GM23248 (cell line): Measurements from ENCODE around the gene MINDY4. TPM values are rescaled to one million over a fixed set of nuclear protein-coding genes. Genes with fewer than 3 reads are reported as not detected.

Experiments
- DNase-seq: peaks from one replicate; pipeline ENCODE4 v3.0.0-alpha.2; 2015
- H2AFZ ChIP-seq: fragments of 200-600 bp; sonication (generic); 2 replicates; pipeline ENCODE4 v1.6.1; 2016; ENCODE audit warnings: antibody characterized with exemption
- H3F3A ChIP-seq: fragments of 200-600 bp; sonication (generic); 2 replicates; pipeline ENCODE4 v1.6.1; 2016; ENCODE audit warnings: mild to moderate bottlenecking, antibody characterized with exemption, mixed run types; ENCODE audit not compliant: insufficient read depth
- H3K27ac ChIP-seq: fragments of 200-600 bp; sonication (generic); 2 replicates; pipeline ENCODE4 v1.5.1; 2016; ENCODE audit warnings: mild to moderate bottlenecking
- H3K27me3 ChIP-seq: fragments of 200-600 bp; sonication (generic); replicated peaks from 2 replicates; pipeline ENCODE4 v1.6.1; 2016; ENCODE audit warnings: mild to moderate bottlenecking; ENCODE audit not compliant: insufficient read depth
- H3K36me3 ChIP-seq: fragments of 200-600 bp; sonication (generic); 2 replicates; pipeline ENCODE4 v1.6.1; 2016; ENCODE audit warnings: low read depth, mild to moderate bottlenecking
- H3K4me1 ChIP-seq: fragments of 200-600 bp; sonication (generic); 2 replicates; pipeline ENCODE4 v1.6.1; 2016; ENCODE audit warnings: mild to moderate bottlenecking; ENCODE audit not compliant: insufficient read depth
- H3K4me2 ChIP-seq: fragments of 200-600 bp; sonication (generic); one replicate; pipeline ENCODE4 v1.6.1; 2016; ENCODE audit warnings: mild to moderate bottlenecking; ENCODE audit not compliant: unreplicated experiment
- H3K4me3 ChIP-seq: fragments of 200-600 bp; sonication (generic); 2 replicates; pipeline ENCODE4 v1.5.1; 2016; ENCODE audit warnings: mild to moderate bottlenecking
- H3K79me2 ChIP-seq: fragments of 200-600 bp; sonication (generic); 2 replicates; pipeline ENCODE4 v1.6.1; 2016; ENCODE audit warnings: mild to moderate bottlenecking; ENCODE audit not compliant: insufficient read depth
- H3K9ac ChIP-seq: fragments of 200-600 bp; sonication (generic); 2 replicates; pipeline ENCODE4 v1.6.1; 2016; ENCODE audit warnings: mild to moderate bottlenecking
- H3K9me2 ChIP-seq: fragments of 200-600 bp; sonication (generic); 2 replicates; pipeline ENCODE4 v1.6.1; 2016; ENCODE audit warnings: mixed run types, mild to moderate bottlenecking, moderate library complexity; ENCODE audit not compliant: insufficient read depth
- H3K9me3 ChIP-seq: fragments of 200-600 bp; sonication (generic); one replicate; pipeline ENCODE4 v1.6.1; 2017; ENCODE audit warnings: low read depth
- H4K20me1 ChIP-seq: fragments of 200-600 bp; sonication (generic); 2 replicates; pipeline ENCODE4 v1.6.0; 2016; ENCODE audit not compliant: insufficient read depth
- EZH2 ChIP-seq: fragments of 200-600 bp; sonication (generic); IDR thresholded peaks from 2 replicates; pipeline ENCODE4 v1.6.1; 2018; ENCODE audit warnings: antibody characterized with exemption, mild to moderate bottlenecking; ENCODE audit not compliant: insufficient read depth, poor library complexity, severe bottlenecking
- EZH2phosphoT487 ChIP-seq: fragments of 200-600 bp; sonication (generic); IDR thresholded peaks from 2 replicates; pipeline ENCODE4 v1.6.1; 2018; ENCODE audit warnings: antibody characterized with exemption, moderate library complexity, mild to moderate bottlenecking, low read depth; ENCODE audit not compliant: insufficient read depth
- WGBS, 2 experiments: methylation state at CpG; one replicate each; pipeline ENCODE4 v1.1.6; 2015 to 2017; ENCODE audit warnings: low lambda C conversion rate in 2 of 2, low coverage in 1 of 2; ENCODE audit errors: missing lambda C conversion rate in 2 of 2; 5-methylcytosine and 5-hydroxymethylcytosine counted together
- in situ Hi-C: fragments of 300-500 bp; cut with MboI; formaldehyde crosslinking; loops from 2 replicates; pipeline ENCODE4 v1.15.0; 2020
- polyA plus RNA-seq: library from polyadenylated mRNA; unstranded; fragments of >200 nt; fragmentation: Nextera tagmentation; extraction: Ambion mirVana; gene quantifications from 2 replicates; pipeline ENCODE4 v1.2.1, GENCODE V29; 2016
- total RNA-seq: library from RNA; depleted of rRNA; stranded (reverse); fragments of >200 nt; shearing (Covaris generic); gene quantifications from 2 replicates; pipeline ENCODE4 v1.2.3, GENCODE V29; 2014

The MINDY4 gene
- total and polyA plus RNA-seq, 2 experiments from 2014 or later, result 2.5 to 3.5 TPM

DNA sequence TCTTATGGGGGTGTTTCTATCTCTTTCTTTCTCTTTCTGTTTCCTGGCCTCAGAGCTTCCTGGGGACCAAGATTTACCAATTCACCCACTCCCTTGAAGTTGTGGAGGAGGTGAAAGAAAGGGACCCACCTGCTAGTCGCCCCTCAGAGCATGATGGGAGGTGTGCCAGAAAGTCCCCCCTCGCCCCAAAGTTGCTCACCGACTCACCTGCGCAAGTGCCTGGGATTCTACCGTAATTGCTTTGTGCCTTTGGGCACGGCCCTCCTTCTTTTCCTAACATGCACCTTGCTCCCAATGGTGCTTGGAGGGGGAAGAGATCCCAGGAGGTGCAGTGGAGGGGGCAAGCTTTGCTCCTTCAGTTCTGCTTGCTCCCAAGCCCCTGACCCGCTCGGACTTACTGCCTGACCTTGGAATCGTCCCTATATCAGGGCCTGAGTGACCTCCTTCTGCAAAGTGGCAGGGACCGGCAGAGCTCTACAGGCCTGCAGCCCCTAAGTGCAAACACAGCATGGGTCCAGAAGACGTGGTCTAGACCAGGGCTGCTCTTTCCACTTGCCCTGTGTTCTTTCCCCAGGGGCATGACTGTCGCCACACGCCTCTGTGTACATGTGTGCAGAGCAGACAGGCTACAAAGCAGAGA is 152.7 kb downstream of the MINDY4 start:
- WGBS, 2 experiments, result 85 to 88% methylated on average over 13 of the region's 13 CpGs
- no peak overlapping the region for H3K4me3 ChIP-seq
- TF ChIP-seq EZH2 (no peak), EZH2phosphoT487 (no peak)
- H3K9me2 ChIP-seq, result no peaks in the 10 kb centered on the region
- DNase-seq, result no peak
- no peak overlapping the region for H2AFZ ChIP-seq
- no peaks in the 10 kb centered on the region for H4K20me1 ChIP-seq
- H3K4me2 ChIP-seq, result no peak overlapping the region
- no peak overlapping the region for H3K27ac ChIP-seq
- no peaks in the 10 kb centered on the region for H3K9me3 ChIP-seq
- no peaks in the 10 kb centered on the region for H3K79me2 ChIP-seq
- 0 out of 2 replicates have a peak, but pooled peaks cover 3% of the 10 kb centered on the region for H3F3A ChIP-seq
- no peaks in the 10 kb centered on the region for H3K36me3 ChIP-seq
- H3K4me1 ChIP-seq, result peaks cover 11% of the 10 kb centered on the region; the same call in 1 of the 2 replicates
- in situ Hi-C loops, result no loop called here
- no peak overlapping the region for H3K9ac ChIP-seq
- H3K27me3 ChIP-seq, result no peaks in the 10 kb centered on the region

DNA sequence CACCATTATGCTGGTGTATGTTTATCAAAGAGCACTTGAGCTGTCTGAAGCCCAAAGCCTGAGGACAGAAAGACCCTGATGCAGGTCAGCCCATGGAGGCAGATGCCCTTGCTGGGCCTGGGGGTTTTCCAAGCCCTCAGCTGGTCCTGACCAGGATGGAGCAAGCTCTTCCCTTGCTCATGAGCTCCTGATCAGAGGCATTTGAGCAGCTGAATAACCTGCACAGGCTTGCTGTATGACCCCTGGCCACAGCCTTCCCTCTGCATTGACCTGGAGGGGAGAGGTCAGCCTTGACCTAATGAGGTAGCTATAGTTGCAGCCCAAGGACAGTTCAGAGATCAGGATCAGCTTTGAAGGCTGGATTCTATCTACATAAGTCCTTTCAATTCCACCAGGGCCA is 153.4 kb downstream of the MINDY4 start:
- Histone ChIP-seq H3K4me2 (no peak overlapping the region), H3K9me3 (no peaks in the 10 kb centered on the region), H3K27me3 (no peaks in the 10 kb centered on the region), H3K4me1 (peaks cover 11% of the 10 kb centered on the region; the same call in 1 of the 2 replicates), H3K9me2 (no peaks in the 10 kb centered on the region), H2AFZ (no peak overlapping the region), H3K36me3 (no peaks in the 10 kb centered on the region), H3K9ac (no peak overlapping the region), H4K20me1 (no peaks in the 10 kb centered on the region), H3K4me3 (no peak overlapping the region), H3F3A (0 out of 2 replicates have a peak, but pooled peaks cover 1% of the 10 kb centered on the region), H3K27ac (no peak overlapping the region), H3K79me2 (no peaks in the 10 kb centered on the region)
- TF ChIP-seq EZH2phosphoT487 (no peak), EZH2 (no peak)
- in situ Hi-C loops, result no loop called here
- DNase-seq, result no peak

GRCh38 chr7:30925117-30925516 is 153.9 kb downstream of the MINDY4 start:
- H3F3A ChIP-seq, result no peaks in the 10 kb centered on the region
- 46 to 51% methylated on average over 2 of the region's 2 CpGs for WGBS, 2 experiments
- H3K4me3 ChIP-seq, result no peak overlapping the region
- TF ChIP-seq EZH2 (no peak), EZH2phosphoT487 (no peak)
- H3K9me3 ChIP-seq, result no peaks in the 10 kb centered on the region
- no peaks in the 10 kb centered on the region for H3K79me2 ChIP-seq
- H3K4me2 ChIP-seq, result no peak overlapping the region
- no peak overlapping the region for H2AFZ ChIP-seq
- no peaks in the 10 kb centered on the region for H4K20me1 ChIP-seq
- H3K9me2 ChIP-seq, result no peaks in the 10 kb centered on the region
- no peak for DNase-seq
- no peak overlapping the region for H3K27ac ChIP-seq
- peaks cover 11% of the 10 kb centered on the region; the same call in 1 of the 2 replicates for H3K4me1 ChIP-seq
- no peaks in the 10 kb centered on the region for H3K27me3 ChIP-seq
- in situ Hi-C loops, result no loop called here
- no peak overlapping the region for H3K9ac ChIP-seq
- no peaks in the 10 kb centered on the region for H3K36me3 ChIP-seq

GRCh38 chr7:30925913-30926312 is 154.7 kb downstream of the MINDY4 start:
- H4K20me1 ChIP-seq, result no peaks in the 10 kb centered on the region
- no peaks in the 10 kb centered on the region for H3K36me3 ChIP-seq
- no peak for TF ChIP-seq EZH2
- TF ChIP-seq EZH2phosphoT487, result no peak
- DNase-seq, result no peak
- no peak overlapping the region for H2AFZ ChIP-seq
- H3K9me2 ChIP-seq, result no peaks in the 10 kb centered on the region
- no peaks in the 10 kb centered on the region for H3K27me3 ChIP-seq
- H3K9ac ChIP-seq, result no peak overlapping the region
- H3F3A ChIP-seq, result no peaks in the 10 kb centered on the region
- H3K4me3 ChIP-seq, result no peak overlapping the region
- no peak overlapping the region for H3K27ac ChIP-seq
- no peak overlapping the region for H3K4me2 ChIP-seq
- H3K4me1 ChIP-seq, result peaks cover 8% of the 10 kb centered on the region; the same call in 1 of the 2 replicates
- H3K9me3 ChIP-seq, result no peaks in the 10 kb centered on the region
- 56 to 61% methylated on average over 5 of the region's 5 CpGs for WGBS, 2 experiments
- H3K79me2 ChIP-seq, result no peaks in the 10 kb centered on the region
- in situ Hi-C loops, result no loop called here

DNA sequence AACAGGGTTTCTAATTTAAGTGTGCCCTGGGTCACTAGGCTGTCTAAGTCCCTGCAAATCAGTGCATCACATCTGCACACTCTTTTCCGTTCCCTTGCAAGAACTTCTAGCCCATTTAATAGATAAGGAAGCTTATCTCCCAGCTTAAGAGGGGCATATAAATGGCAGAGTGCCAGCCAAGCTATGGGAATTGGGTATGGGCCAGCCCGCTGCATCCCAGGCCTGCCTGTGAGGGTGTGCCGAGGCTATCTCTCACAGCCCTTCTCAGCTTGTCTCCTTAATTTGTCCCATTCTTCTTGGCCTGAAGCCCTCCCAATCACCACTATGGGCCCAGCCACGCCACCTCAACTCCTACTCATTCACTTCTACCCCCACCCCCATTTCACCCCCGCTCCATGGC is 155.1 kb downstream of the MINDY4 start:
- no peak overlapping the region for H2AFZ ChIP-seq
- no peaks in the 10 kb centered on the region for H4K20me1 ChIP-seq
- 67 to 71% methylated on average over 5 of the region's 5 CpGs for WGBS, 2 experiments
- no peak overlapping the region for H3K9ac ChIP-seq
- H3K9me2 ChIP-seq, result no peaks in the 10 kb centered on the region
- H3K4me3 ChIP-seq, result no peak overlapping the region
- H3K4me2 ChIP-seq, result no peak overlapping the region
- no peaks in the 10 kb centered on the region for H3K27me3 ChIP-seq
- no peaks in the 10 kb centered on the region for H3K36me3 ChIP-seq
- no peak overlapping the region for H3K27ac ChIP-seq
- no peaks in the 10 kb centered on the region for H3F3A ChIP-seq
- peaks cover 6% of the 10 kb centered on the region for H3K4me1 ChIP-seq
- no peaks in the 10 kb centered on the region for H3K9me3 ChIP-seq
- DNase-seq, result no peak
- in situ Hi-C loops, result no loop called here
- no peaks in the 10 kb centered on the region for H3K79me2 ChIP-seq
- TF ChIP-seq EZH2phosphoT487 (no peak), EZH2 (no peak)
